ENCODE measurements around the gene PXYLP1. TPM values are rescaled to one million over a fixed set of nuclear protein-coding genes. Genes with fewer than 3 reads are reported as not detected.

The PXYLP1 gene
- total and polyA plus RNA-seq, 9 of the 15 experiments (the other 6 are each of a cell fraction or from before 2014, with no cell fraction given), result 0.80 to 2.9 (median 1.3) TPM

- Histone ChIP-seq H3K4me2 (ENCODE audit: insufficient read depth, low read length) (peak overlapping the region; percentile 98), H3K9me3 (replicated peaks; ENCODE audit: control insufficient read depth, insufficient read depth, low read depth, low read length) (no peaks in the 10 kb centered on the region), H3K36me3 (ENCODE audit: control insufficient read depth, insufficient read depth, low read length) (no peaks in the 10 kb centered on the region), H3K4me1 (replicated peaks in 1 of 2; ENCODE audit: control insufficient read depth in 2 of 2, insufficient read depth in 2 of 2, low read length in 2 of 2) (peaks cover 16 to 29% of the 10 kb centered on the region in 2 experiments), H3K9me1 (ENCODE audit: control insufficient read depth, insufficient read depth, low read length) (no peaks in the 10 kb centered on the region), H3K4me3 (peak overlapping the region; percentile 67), H2AFZ (ENCODE audit: low read depth, low read length) (peak overlapping the region; percentile 96), H4K20me1 (replicated peaks; ENCODE audit: control insufficient read depth, insufficient read depth, low read length) (no peaks in the 10 kb centered on the region), H3K27me3 (ENCODE audit: control insufficient read depth in 2 of 2, insufficient read depth in 2 of 2, low read length in 2 of 2) (no peaks in the 10 kb centered on the region), H3K27ac (ENCODE audit: extremely low read depth, low read depth, low read length) (peak overlapping the region; percentile 79), H3K9ac (ENCODE audit: insufficient read depth in 1 of 2, low read depth in 2 of 2, low read length in 2 of 2) (peak overlapping the region; percentile 85 to 92), H3K79me2 (ENCODE audit: control insufficient read depth, insufficient read depth, low read length) (peaks cover 9% of the 10 kb centered on the region)
- DNase-seq (ENCODE audit: extremely low read depth in 1 of 4, low spot score in 3 of 4) (no peak), ATAC-seq (no peak), FAIRE-seq (no peak)
- TSS peak; percentile 97 for BruUV-seq (replicated peaks)
- ChIA-PET CTCF (ENCODE audit: low intra/inter-chr PET ratio) (interaction anchor here (0.7 to 2.3 kb wide), 8 partner anchors 38 to 250 kb away, joined by 3 to 36 read pairs (median 4); no protein-coding TSS in a partner anchor), POLR2A (interaction anchor here (0.6 to 3.0 kb wide), 12 partner anchors 8 to 1382 kb away, joined by 3 to 25 read pairs (median 4); partner anchors contain the start of gene ZBTB38)
- in situ Hi-C loops (cut with MboI) (loop anchor here (5.0 kb wide), 2 partner anchors 141 to 251 kb away; no protein-coding TSS in a partner anchor), intact Hi-C loops (cut with micrococcal nuclease) (loop anchor here (1.0 to 5.0 kb wide), 3 partner anchors 141 to 336 kb away; no protein-coding TSS in a partner anchor)
- WGBS (ENCODE audit: insufficient coverage, low coverage, missing lambda C conversion rate), result 10% methylated on average over 13 of the region's 13 CpGs
- TF ChIP-seq NR2F6 (CRISPR knock-in tag; IDR thresholded peaks at IDR 0.05), result 0 out of 2 replicates have a peak, but pooled peaks have one; percentile 11
- no peak for TF ChIP-seq ASH1L (IDR thresholded peaks at IDR 0.05; ENCODE audit: borderline replicate concordance, low read depth, partially characterized antibody)
- TF ChIP-seq, protein P1, sequence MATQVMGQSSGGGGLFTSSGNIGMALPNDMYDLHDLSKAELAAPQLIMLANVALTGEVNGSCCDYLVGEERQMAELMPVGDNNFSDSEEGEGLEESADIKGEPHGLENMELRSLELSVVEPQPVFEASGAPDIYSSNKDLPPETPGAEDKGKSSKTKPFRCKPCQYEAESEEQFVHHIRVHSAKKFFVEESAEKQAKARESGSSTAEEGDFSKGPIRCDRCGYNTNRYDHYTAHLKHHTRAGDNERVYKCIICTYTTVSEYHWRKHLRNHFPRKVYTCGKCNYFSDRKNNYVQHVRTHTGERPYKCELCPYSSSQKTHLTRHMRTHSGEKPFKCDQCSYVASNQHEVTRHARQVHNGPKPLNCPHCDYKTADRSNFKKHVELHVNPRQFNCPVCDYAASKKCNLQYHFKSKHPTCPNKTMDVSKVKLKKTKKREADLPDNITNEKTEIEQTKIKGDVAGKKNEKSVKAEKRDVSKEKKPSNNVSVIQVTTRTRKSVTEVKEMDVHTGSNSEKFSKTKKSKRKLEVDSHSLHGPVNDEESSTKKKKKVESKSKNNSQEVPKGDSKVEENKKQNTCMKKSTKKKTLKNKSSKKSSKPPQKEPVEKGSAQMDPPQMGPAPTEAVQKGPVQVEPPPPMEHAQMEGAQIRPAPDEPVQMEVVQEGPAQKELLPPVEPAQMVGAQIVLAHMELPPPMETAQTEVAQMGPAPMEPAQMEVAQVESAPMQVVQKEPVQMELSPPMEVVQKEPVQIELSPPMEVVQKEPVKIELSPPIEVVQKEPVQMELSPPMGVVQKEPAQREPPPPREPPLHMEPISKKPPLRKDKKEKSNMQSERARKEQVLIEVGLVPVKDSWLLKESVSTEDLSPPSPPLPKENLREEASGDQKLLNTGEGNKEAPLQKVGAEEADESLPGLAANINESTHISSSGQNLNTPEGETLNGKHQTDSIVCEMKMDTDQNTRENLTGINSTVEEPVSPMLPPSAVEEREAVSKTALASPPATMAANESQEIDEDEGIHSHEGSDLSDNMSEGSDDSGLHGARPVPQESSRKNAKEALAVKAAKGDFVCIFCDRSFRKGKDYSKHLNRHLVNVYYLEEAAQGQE (IDR thresholded peaks at IDR 0.05; ENCODE audit: borderline replicate concordance), result no peak
- TF ChIP-seq, protein P1 (CRISPR knock-in tag; IDR thresholded peaks at IDR 0.05; ENCODE audit: low read depth), result 0 out of 2 replicates have a peak, but pooled peaks have one; percentile 16
- peak; percentile 53; the same call in 1 of the 2 replicates for TF ChIP-seq ZNF395 (CRISPR knock-in tag; IDR thresholded peaks at IDR 0.05)
These were observed 79.5 kb downstream of the PXYLP1 start for GRCh38 chr3:141311170-141311495.

All from K562 (cell line).